DMS153 treated with DMSO at 0.1 percent for 48 hours (cell line): ENCODE results near the gene SEMA3G.

ENCODE experiments used
- DNase-seq: peaks from one replicate; lab custom pipeline; 2025; ENCODE audit not compliant: unreplicated experiment; lab: John Stamatoyannopoulos, UW

The SEMA3G gene

GRCh38 chr3:52423173-52423572 is 21.7 kb downstream of the SEMA3G start:
- no peak for DNase-seq

- DNase-seq = no peak
These were observed 22.2 kb downstream of the SEMA3G start for GRCh38 chr3:52422669-52423068.

- DNase-seq = no peak
These were observed 24.5 kb downstream of the SEMA3G start for GRCh38 chr3:52420388-52420787.

GRCh38 chr3:52415800-52416199 is 29.1 kb downstream of the SEMA3G start:
- no peak for DNase-seq

- no peak for DNase-seq
These were observed 36.4 kb downstream of the SEMA3G start for GRCh38 chr3:52408466-52408865.

- DNase-seq = no peak
These were observed 37.1 kb downstream of the SEMA3G start for GRCh38 chr3:52407779-52408178.

- DNase-seq = no peak
These were observed 38.0 kb downstream of the SEMA3G start for GRCh38 chr3:52406791-52407510.

- no peak for DNase-seq
These were observed 38.7 kb downstream of the SEMA3G start for GRCh38 chr3:52406231-52406661.

GRCh38 chr3:52405601-52406110 is 39.2 kb downstream of the SEMA3G start:
- DNase-seq = no peak

GRCh38 chr3:52405066-52405465 is 39.8 kb downstream of the SEMA3G start:
- DNase-seq = no peak

- DNase-seq = no peak
These were observed 40.5 kb downstream of the SEMA3G start for GRCh38 chr3:52404391-52404790.

- DNase-seq = no peak
These were observed 40.9 kb downstream of the SEMA3G start for GRCh38 chr3:52403955-52404354.

GRCh38 chr3:52403271-52403841 is 41.5 kb downstream of the SEMA3G start:
- DNase-seq = no peak

GRCh38 chr3:52402706-52403270 is 42.1 kb downstream of the SEMA3G start:
- DNase-seq = no peak

- no peak for DNase-seq
These were observed 42.8 kb downstream of the SEMA3G start for GRCh38 chr3:52402101-52402521.

GRCh38 chr3:52401551-52401950 is 43.4 kb downstream of the SEMA3G start:
- DNase-seq = no peak

- no peak for DNase-seq
These were observed 43.9 kb downstream of the SEMA3G start for GRCh38 chr3:52401021-52401420.

GRCh38 chr3:52400275-52400793 is 44.6 kb downstream of the SEMA3G start:
- no peak for DNase-seq

- no peak for DNase-seq
These were observed 45.3 kb downstream of the SEMA3G start for GRCh38 chr3:52399593-52399992.

- DNase-seq = no peak
These were observed 45.8 kb downstream of the SEMA3G start for GRCh38 chr3:52399131-52399530.

GRCh38 chr3:52398670-52399081 is 46.2 kb downstream of the SEMA3G start:
- DNase-seq = no peak
